ENCODE results near the gene LINGO3. TPM values are rescaled to one million over a fixed set of nuclear protein-coding genes. Genes with fewer than 3 reads are reported as not detected.

LINGO3 gene
- total RNA-seq, 1 experiment from 2014 or later: 1.3 TPM

GRCh38 chr19:2268480-2268830 lies 39.5 kb downstream of the LINGO3 start:
- Mint-ChIP-seq H3K27me3 (ENCODE audit: insufficient read depth, unreplicated experiment) (no peaks in the 10 kb centered on the region), H3K9me3 (ENCODE audit: unreplicated experiment) (no peaks in the 10 kb centered on the region), H3K4me3 (ENCODE audit: unreplicated experiment) (peak overlapping the region; percentile 82), H3K27ac (ENCODE audit: unreplicated experiment) (peak overlapping the region; percentile 93), H3K4me1 (ENCODE audit: low read depth, unreplicated experiment) (no peaks in the 10 kb centered on the region), H3K36me3 (ENCODE audit: insufficient read depth, unreplicated experiment) (peaks cover 45% of the 10 kb centered on the region)
- no peak for DNase-seq
- ChIA-PET POLR2A (no interaction called here), CTCF (no interaction called here)
- Histone ChIP-seq H3K27me3 (replicated peaks; ENCODE audit: control insufficient read depth, insufficient read depth, low read length) (no peaks in the 10 kb centered on the region), H3K9me3 (no peaks in the 10 kb centered on the region), H3K36me3 (ENCODE audit: control insufficient read depth, insufficient read depth, low read length) (peaks cover 3% of the 10 kb centered on the region), H3K4me1 (peaks cover 7% of the 10 kb centered on the region; the same call in 1 of the 2 replicates), H3K4me3 (ENCODE audit: low read depth, low read length) (peak overlapping the region; percentile 88)
- no TSS peak for BruUV-seq (replicated peaks)
- intact Hi-C loops (cut with micrococcal nuclease; ENCODE audit: unreplicated experiment): loop anchor here (2.0 kb wide), 1 partner anchor 32 kb away; the partner anchor contains the start of genes PLEKHJ1 and SF3A2
- no peak for TF ChIP-seq CTCF (IDR thresholded peaks at IDR 0.05; ENCODE audit: insufficient read depth in 1 of 2, low read depth in 1 of 2, low read length in 1 of 2, severe bottlenecking in 1 of 2, unreplicated experiment in 1 of 2)

GRCh38 chr19:2266183-2266993 lies 41.6 kb downstream of the LINGO3 start:
- no peak for DNase-seq
- POLR2A ChIA-PET: no interaction called here
- H3K27ac Mint-ChIP-seq (ENCODE audit: unreplicated experiment): no peak overlapping the region
- TF ChIP-seq CTCF (IDR thresholded peaks at IDR 0.05; ENCODE audit: insufficient read depth in 1 of 2, low read depth in 1 of 2, low read length in 1 of 2, severe bottlenecking in 1 of 2, unreplicated experiment in 1 of 2): no peak
- H3K27me3 Mint-ChIP-seq (ENCODE audit: insufficient read depth, unreplicated experiment): no peaks in the 10 kb centered on the region
- CTCF ChIA-PET: no interaction called here
- H3K27me3 ChIP-seq (replicated peaks; ENCODE audit: control insufficient read depth, insufficient read depth, low read length): no peaks in the 10 kb centered on the region
- H3K4me3 ChIP-seq (ENCODE audit: low read depth, low read length): no peak overlapping the region
- H3K4me1 Mint-ChIP-seq (ENCODE audit: low read depth, unreplicated experiment): no peaks in the 10 kb centered on the region
- peaks cover 3% of the 10 kb centered on the region; the same call in 1 of the 2 replicates for H3K4me1 ChIP-seq
- BruUV-seq (replicated peaks): no TSS peak
- H3K4me3 Mint-ChIP-seq (ENCODE audit: unreplicated experiment): no peak overlapping the region
- no peaks in the 10 kb centered on the region for H3K9me3 ChIP-seq
- H3K36me3 ChIP-seq (ENCODE audit: control insufficient read depth, insufficient read depth, low read length): no peaks in the 10 kb centered on the region
- peaks cover 24% of the 10 kb centered on the region for H3K36me3 Mint-ChIP-seq (ENCODE audit: insufficient read depth, unreplicated experiment)
- H3K9me3 Mint-ChIP-seq (ENCODE audit: unreplicated experiment): no peaks in the 10 kb centered on the region
- intact Hi-C loops (cut with micrococcal nuclease; ENCODE audit: unreplicated experiment): no loop called here

- Histone ChIP-seq H3K9me3 (no peaks in the 10 kb centered on the region), H3K4me1 (no peaks in the 10 kb centered on the region), H3K27me3 (replicated peaks; ENCODE audit: control insufficient read depth, insufficient read depth, low read length) (no peaks in the 10 kb centered on the region), H3K36me3 (ENCODE audit: control insufficient read depth, insufficient read depth, low read length) (no peaks in the 10 kb centered on the region), H3K4me3 (ENCODE audit: low read depth, low read length) (no peak overlapping the region)
- Mint-ChIP-seq H3K4me1 (ENCODE audit: low read depth, unreplicated experiment) (no peaks in the 10 kb centered on the region), H3K36me3 (ENCODE audit: insufficient read depth, unreplicated experiment) (no peaks in the 10 kb centered on the region), H3K27ac (ENCODE audit: unreplicated experiment) (no peak overlapping the region), H3K4me3 (ENCODE audit: unreplicated experiment) (no peak overlapping the region), H3K27me3 (ENCODE audit: insufficient read depth, unreplicated experiment) (no peaks in the 10 kb centered on the region), H3K9me3 (ENCODE audit: unreplicated experiment) (no peaks in the 10 kb centered on the region)
- TF ChIP-seq CTCF (IDR thresholded peaks at IDR 0.05; ENCODE audit: insufficient read depth in 1 of 2, low read depth in 1 of 2, low read length in 1 of 2, severe bottlenecking in 1 of 2, unreplicated experiment in 1 of 2): peak; percentile 7 to 40
- DNase-seq: no peak
- intact Hi-C loops (cut with micrococcal nuclease; ENCODE audit: unreplicated experiment): no loop called here
- ChIA-PET POLR2A (no interaction called here), CTCF (no interaction called here)
- BruUV-seq (replicated peaks): no TSS peak
Observed at GRCh38 chr19:2261438-2262172, 46.3 kb downstream of the LINGO3 start.
